ENCODE measurements around the gene PRRT4. TPM values are rescaled to one million over a fixed set of nuclear protein-coding genes. Genes with fewer than 3 reads are reported as not detected.

The PRRT4 gene
- total and polyA plus RNA-seq, 9 of the 15 experiments (the other 6 are each of a cell fraction or from before 2014, with no cell fraction given) = not detected

- FAIRE-seq (peak; percentile 62), DNase-seq (ENCODE audit: extremely low read depth in 1 of 4, low spot score in 3 of 4) (peak in 1 of 4 experiments; percentile 28), ATAC-seq (0 out of 3 replicates have a peak, but pooled peaks have one; percentile 8)
- Histone ChIP-seq H3K4me1 (replicated peaks in 1 of 2; ENCODE audit: control insufficient read depth in 2 of 2, insufficient read depth in 2 of 2, low read length in 2 of 2) (peaks cover 0 to 15% of the 10 kb centered on the region in 2 experiments; a peak in 2 of 5 replicates), H3K9me3 (replicated peaks; ENCODE audit: control insufficient read depth, insufficient read depth, low read depth, low read length) (no peaks in the 10 kb centered on the region), H3K79me2 (ENCODE audit: control insufficient read depth, insufficient read depth, low read length) (no peaks in the 10 kb centered on the region), H3K4me2 (ENCODE audit: insufficient read depth, low read length) (no peak overlapping the region), H2AFZ (ENCODE audit: low read depth, low read length) (no peak overlapping the region), H4K20me1 (replicated peaks; ENCODE audit: control insufficient read depth, insufficient read depth, low read length) (peaks cover 8% of the 10 kb centered on the region; the same call in 1 of the 2 replicates), H3K9ac (ENCODE audit: insufficient read depth in 1 of 2, low read depth in 2 of 2, low read length in 2 of 2) (no peak overlapping the region), H3K36me3 (ENCODE audit: control insufficient read depth, insufficient read depth, low read length) (peaks cover 83% of the 10 kb centered on the region), H3K27ac (ENCODE audit: extremely low read depth, low read depth, low read length) (no peak overlapping the region), H3K4me3 (no peak overlapping the region), H3K9me1 (ENCODE audit: control insufficient read depth, insufficient read depth, low read length) (no peaks in the 10 kb centered on the region), H3K27me3 (ENCODE audit: control insufficient read depth in 2 of 2, insufficient read depth in 2 of 2, low read length in 2 of 2) (no peaks in the 10 kb centered on the region)
- TF ChIP-seq CTCF (IDR thresholded peaks at IDR 0.05 in 2 of 3, conservative IDR thresholded peaks at IDR 0.05 in 1 of 3; ENCODE audit: insufficient read depth in 2 of 3, low read depth in 1 of 3, low read length in 3 of 3) (peak; percentile 27 to 55 (median 46)), ELF1 (tag; IDR thresholded peaks at IDR 0.05) (no peak), CTCFL (IDR thresholded peaks at IDR 0.05; ENCODE audit: borderline replicate concordance, insufficient read depth, low read depth, low read length, poor library complexity, severe bottlenecking) (peak; percentile 70)
- ChIA-PET CTCF (ENCODE audit: low intra/inter-chr PET ratio) (interaction anchor here (1.0 to 8.2 kb wide), 2 partner anchors 30 to 66 kb away, joined by 4 to 134 read pairs; no protein-coding TSS in a partner anchor), POLR2A (interaction anchor here (0.7 kb wide), 1 partner anchor 121 kb away, joined by 3 read pairs; no protein-coding TSS in a partner anchor)
- BruUV-seq (replicated peaks) = no TSS peak
- intact Hi-C loops (cut with micrococcal nuclease) = no loop called here
- in situ Hi-C loops (cut with MboI) = no loop called here
- WGBS (ENCODE audit: insufficient coverage, low coverage, missing lambda C conversion rate) = 92% methylated on average over 3 of the region's 3 CpGs
These were observed 34.3 kb upstream of the PRRT4 start for GRCh38 chr7:128395748-128396147.

Measured in K562 (cell line).